HG03460 (cell line): Measurements from ENCODE around the gene TTC1.
"Not testable (repeated sequence)": the region's sequence is repeated elsewhere in the genome, so short reads cannot be mapped to it uniquely, and the experiment has no call there.

Source experiments
- ATAC-seq: cut with Tn5 transposase; IDR thresholded peaks from one replicate; pipeline ENCODE4 v1.9.1; 2021; ENCODE audit not compliant: unreplicated experiment

The TTC1 gene

DNA sequence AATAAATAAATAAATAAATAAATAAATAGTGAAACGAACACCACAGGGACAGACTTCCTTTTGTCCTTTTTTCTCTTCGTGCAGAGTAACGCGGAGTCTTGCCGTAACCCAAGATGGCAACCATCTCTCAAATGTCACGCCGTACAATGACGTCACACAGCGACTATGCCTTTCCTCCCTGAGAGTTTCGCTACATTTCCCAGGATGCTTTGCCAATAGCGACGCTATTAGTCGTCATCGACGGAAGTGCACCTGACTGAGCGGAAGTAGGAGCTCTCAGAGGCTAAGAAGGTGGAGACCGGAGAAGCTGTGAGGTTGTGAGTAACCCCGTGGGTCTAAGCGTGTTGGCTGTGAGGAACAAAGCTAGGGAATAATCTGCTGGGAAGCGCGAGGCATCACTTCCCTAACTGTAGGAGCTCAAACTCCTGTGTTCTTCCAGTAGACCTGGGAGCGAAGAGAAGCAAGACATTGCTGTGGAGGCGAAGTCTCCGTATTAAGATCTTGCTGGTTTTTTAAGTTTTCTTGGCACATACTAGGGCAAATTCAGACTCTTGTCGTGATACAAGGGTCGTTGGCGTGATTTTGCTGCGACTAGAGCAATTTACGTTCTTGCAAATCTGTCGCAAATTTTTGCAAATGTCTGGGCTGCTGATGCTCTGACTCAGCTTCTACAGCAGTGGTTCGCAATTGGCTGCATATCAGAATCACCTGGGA lies at the start of gene TTC1:
Gene TTC1 (plus strand): TSS at position 263 of the 714 bp plus-strand sequence. CDS start 1,390 bp downstream, outside the sequence.
- ATAC-seq = peak; percentile 99

DNA sequence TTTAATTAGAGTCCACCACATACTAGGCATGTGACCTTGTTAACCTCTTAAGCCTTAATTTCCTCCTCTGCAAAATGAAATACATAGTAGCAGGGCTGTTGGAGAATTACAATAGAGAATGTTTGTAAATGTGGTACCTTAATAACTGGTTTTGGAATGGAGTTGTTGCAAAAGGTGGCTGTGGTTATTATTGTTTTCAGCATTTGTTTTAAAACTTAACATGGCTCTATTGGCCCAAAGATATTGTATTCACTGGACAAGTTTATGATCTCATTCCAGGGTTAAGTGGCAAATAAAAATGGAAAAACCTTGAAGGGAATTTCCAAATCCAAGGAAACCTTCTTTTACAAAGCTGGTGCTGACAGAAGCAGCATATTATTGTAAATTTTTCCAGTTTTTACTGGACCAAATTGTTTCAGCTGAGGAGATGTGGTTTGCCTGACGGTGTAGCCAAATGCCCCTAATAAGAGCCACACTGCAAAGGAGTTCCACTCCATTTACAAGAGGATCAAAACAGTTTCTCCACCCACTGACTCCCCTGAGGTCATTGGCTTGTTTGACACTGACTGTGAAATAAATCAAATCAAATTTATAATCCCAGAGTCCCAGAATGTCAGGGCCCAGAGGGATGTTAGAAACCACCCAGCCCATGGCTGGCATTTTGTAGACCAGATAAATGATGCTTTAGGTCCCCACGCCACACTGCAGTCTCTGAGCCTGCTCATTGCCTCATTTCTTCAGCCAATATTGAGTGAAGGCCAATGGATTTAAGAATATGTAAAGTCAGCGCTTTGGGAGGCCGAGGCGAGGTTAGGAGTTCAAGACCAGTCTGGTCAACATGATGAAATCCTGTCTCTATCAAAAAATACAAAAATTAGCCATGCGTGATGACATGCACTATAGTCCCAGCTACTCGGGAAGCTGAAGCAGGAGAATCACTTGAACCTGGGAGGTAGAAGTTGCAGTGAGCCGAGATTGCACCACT lies 47.5 kb upstream of the TTC1 start:
- ATAC-seq = no peak

DNA sequence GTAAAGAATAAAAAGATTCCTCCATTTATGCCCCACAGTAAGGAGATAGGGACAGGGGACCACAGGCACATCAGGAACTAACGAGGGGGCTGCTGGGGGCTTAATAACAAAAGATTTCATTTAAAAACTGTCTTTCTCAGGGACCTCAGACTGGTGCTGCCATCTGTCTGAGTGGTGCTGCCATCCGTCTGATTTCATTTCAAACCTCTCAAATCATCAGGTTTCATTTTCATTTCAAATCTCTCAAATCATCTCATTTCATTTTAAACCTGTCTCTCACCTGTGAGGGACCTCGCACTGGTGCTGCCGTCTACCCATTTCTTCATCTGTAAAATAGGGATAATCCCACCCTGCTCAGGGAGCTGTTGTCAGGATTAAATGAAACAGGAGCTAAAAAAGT lies 46.7 kb upstream of the TTC1 start:
- ATAC-seq = no peak

DNA sequence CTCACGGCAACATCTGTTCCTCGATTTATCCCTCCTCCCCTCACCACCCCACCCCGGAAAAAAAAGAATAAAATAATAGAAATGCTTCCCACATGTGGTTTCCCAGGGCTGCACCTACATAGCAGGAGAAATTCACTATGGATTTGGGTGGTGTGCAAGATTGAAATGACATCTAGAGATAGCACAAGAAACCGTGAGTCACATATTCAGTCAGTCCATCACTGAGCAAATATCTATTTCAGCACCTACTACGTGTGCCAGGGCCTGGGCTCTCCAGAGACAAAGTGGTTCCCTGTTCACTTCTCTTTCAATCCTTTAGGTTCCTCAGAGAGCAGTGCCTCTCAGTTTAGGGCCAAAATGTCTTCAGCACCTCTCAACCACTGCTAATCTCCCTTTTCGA lies 45.0 kb upstream of the TTC1 start:
- ATAC-seq = no peak

DNA sequence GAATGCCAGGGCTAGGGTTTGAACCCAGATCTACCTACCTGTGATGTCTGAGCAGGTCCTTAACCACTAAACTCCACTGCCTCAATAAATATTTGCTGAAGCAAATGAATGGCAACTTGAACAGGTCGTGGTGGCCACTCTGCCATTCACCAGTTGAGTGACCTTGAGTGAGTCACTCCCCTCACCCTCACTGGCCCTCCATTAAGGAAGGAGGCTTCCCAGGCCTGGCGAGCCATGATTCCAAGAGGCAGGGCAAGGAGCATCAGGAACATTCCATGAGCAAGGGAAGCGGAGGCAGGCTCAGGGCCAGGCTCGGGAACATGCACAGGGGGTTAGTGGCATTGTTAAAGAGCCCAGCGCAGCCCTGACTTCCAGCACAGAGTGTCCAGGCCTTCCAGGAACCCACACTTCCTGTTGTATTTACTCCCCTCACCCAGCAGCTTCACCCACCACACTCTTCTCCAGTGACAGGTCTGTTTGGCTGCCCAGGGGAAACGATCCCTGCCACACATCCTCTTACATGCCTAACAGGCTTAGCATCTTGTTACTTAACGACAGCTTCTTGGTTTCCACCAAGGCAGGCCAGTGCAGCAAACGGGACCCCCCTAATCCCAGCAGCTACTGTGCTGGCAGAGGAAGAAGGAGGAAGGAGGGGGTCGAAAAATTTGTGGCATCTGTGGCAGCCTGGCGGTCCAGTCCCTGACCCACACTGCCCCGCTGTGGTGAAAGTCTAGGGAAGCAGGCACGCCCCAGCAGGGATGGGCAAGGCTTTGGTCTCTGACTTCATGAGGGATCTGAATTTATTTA lies 43.7 kb upstream of the TTC1 start:
- ATAC-seq = no peak

GRCh38 chr5:159965838-159966128 lies 43.2 kb upstream of the TTC1 start:
- not testable (repeated sequence) for ATAC-seq

- ATAC-seq = no peak
These were observed 39.0 kb upstream of the TTC1 start for GRCh38 chr5:159969966-159970365.

- no peak for ATAC-seq
These were observed 37.9 kb upstream of the TTC1 start for GRCh38 chr5:159971038-159971437.

- ATAC-seq = no peak
These were observed 37.4 kb upstream of the TTC1 start for GRCh38 chr5:159971514-159971913.

- no peak for ATAC-seq
These were observed 36.9 kb upstream of the TTC1 start for GRCh38 chr5:159971931-159972461.

DNA sequence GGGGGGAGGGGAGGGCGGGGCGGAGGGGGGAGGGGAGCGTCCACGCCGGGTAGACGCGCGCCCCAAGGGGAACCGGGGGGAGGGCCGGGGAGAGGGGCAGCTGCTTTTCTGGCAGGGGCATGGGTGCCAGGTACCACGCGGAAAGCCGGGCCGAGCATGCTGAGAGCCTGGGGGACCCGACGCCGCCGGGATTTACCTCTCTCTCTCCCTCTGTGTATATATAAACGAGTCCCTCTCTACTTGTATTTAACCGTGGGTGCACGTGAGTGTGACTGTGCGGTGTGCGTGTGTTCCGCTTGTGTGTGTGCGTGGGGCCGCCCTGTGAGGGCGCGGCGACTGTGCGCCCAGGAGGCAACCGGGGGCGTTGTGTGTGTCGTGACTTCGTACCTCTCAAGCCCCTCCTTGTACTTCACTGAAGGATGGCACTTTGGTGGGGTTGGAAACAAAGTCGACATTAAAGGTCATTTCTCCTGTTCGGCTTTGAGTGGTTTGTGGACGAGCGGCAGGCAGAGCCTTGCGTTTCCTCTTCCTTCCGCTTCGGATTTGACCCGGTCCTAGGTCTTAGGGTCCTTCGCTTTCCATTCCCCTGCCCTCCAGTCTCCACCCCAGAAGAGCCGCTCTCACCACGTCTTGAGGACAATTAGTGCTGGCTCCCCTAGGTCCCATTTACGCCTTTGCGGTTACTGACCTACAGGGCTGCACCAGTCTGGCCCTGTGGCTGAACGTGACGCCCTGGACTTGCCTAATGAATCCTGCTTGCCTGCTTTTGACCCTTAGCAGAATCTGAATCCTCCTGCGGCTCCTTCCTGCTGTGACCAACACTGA lies 36.2 kb upstream of the TTC1 start:
- no peak for ATAC-seq

DNA sequence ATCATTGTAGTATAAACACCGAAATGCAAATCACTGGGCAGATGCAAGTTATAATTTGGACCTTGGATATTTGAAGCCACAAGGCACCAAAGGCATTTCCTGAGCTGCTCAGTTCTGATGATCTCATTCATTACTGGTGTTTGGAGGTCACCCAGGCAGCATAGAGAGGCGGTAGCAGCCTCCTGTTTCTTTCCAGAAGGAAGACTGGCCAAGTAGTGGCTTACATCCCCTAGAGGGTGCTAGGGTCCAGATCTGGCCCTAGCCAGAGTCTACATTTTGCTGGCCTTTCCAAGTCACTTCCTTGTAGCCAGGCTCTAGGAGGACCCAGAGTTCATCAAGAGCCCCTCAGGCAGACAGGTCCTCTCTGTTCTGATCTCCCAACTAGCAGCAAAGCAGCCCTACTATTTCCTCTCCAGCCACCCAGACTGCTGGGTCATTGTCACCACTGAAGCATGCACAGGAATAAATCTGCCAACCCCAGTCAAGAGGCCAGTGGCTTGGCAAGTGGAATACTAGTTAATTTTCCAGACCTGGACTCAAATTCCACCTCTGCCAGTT lies 33.4 kb upstream of the TTC1 start:
- ATAC-seq = no peak

- no peak for ATAC-seq
These were observed 32.0 kb upstream of the TTC1 start for GRCh38 chr5:159976921-159977320.

- no peak for ATAC-seq
These were observed 30.6 kb upstream of the TTC1 start for GRCh38 chr5:159978358-159978757.

- ATAC-seq = no peak
These were observed 26.3 kb upstream of the TTC1 start for GRCh38 chr5:159982421-159983173.

- peak; percentile 92 for ATAC-seq
These were observed 21.8 kb upstream of the TTC1 start for GRCh38 chr5:159987031-159987674.

DNA sequence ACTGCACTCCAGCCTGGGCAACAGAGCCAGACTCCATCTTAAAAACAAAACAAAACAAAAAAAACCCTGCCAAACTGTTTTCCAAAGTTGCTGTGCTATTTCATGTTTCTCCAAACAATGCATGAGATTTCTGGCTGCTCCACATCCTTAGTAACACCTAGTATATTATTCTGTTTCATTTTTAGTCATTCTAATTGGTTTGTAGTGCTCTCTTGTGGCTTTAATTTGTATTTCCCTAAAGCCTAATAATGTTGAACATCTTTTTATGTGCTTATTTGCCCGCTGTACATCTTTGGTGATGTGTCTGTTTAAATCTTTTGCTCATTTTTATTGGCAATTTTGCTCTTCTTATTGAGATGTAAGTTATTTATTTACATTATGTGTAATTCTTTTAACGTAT lies 18.4 kb upstream of the TTC1 start:
- no peak for ATAC-seq

GRCh38 chr5:159992566-159992965 lies 16.4 kb upstream of the TTC1 start:
- ATAC-seq = no peak

DNA sequence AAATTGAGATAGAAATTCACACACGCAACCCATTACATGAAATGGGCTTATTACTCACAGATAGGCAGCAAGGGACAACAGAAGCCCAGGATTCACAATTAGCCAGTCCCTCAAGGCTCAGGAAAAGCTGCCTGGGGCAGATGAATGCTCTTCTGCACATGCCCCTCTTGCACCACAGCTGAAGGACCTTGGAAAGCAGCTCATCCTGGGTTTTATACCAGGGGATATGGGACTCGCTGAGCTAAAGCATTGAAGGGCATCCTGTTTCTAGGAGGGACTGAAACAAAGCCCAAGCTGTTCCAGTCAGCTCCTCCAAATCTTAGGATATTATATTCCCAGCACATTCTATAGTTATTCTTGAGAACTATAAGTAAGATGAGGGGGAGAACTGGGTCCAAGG lies 15.7 kb upstream of the TTC1 start:
- no peak for ATAC-seq
